SK-N-SH treated with all-trans-retinoic acid at 6 μM for 48 hours (cell line): Measurements from ENCODE around the gene ADAMTS17.

Experiments used
- OSR1 ChIP-seq: fragments of 250-450 bp; sonication (Bioruptor Pico); IDR thresholded peaks from 2 replicates; pipeline ENCODE4 v1.8.0; 2022; ENCODE audit warnings: moderate library complexity, mild to moderate bottlenecking, inconsistent platforms
- ZFP3 ChIP-seq: fragments of 250-450 bp; sonication (Bioruptor Pico); IDR thresholded peaks from 2 replicates; pipeline ENCODE4 v1.5.0; 2020; ENCODE audit warnings: mild to moderate bottlenecking, moderate library complexity
- TF ChIP-seq, protein P1 (sequence below): fragments of 250-450 bp; sonication (Bioruptor Pico); IDR thresholded peaks from 2 replicates; pipeline ENCODE4 v1.8.0; 2020; ENCODE audit warnings: mild to moderate bottlenecking, moderate library complexity, borderline replicate concordance

- TF ChIP-seq ZFP3 (CRISPR knock-in tag) (no peak), OSR1 (CRISPR knock-in tag) (no peak)
- TF ChIP-seq, protein P1, sequence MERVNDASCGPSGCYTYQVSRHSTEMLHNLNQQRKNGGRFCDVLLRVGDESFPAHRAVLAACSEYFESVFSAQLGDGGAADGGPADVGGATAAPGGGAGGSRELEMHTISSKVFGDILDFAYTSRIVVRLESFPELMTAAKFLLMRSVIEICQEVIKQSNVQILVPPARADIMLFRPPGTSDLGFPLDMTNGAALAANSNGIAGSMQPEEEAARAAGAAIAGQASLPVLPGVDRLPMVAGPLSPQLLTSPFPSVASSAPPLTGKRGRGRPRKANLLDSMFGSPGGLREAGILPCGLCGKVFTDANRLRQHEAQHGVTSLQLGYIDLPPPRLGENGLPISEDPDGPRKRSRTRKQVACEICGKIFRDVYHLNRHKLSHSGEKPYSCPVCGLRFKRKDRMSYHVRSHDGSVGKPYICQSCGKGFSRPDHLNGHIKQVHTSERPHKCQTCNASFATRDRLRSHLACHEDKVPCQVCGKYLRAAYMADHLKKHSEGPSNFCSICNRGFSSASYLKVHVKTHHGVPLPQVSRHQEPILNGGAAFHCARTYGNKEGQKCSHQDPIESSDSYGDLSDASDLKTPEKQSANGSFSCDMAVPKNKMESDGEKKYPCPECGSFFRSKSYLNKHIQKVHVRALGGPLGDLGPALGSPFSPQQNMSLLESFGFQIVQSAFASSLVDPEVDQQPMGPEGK (CRISPR knock-in tag): no peak
Observed at GRCh38 chr15:99995543-99995942, 346.2 kb downstream of the ADAMTS17 start.
